LoVo (cell line): ENCODE measurements around the gene GABRB3.

Experiments
- DNase-seq: peaks from one replicate; pipeline ENCODE4 v3.0.0-alpha.2; 2016; ENCODE audit warnings: low spot score

The GABRB3 gene

GRCh38 chr15:26628879-26629529 lies 143.9 kb downstream of the GABRB3 start:
- no peak for DNase-seq

DNA sequence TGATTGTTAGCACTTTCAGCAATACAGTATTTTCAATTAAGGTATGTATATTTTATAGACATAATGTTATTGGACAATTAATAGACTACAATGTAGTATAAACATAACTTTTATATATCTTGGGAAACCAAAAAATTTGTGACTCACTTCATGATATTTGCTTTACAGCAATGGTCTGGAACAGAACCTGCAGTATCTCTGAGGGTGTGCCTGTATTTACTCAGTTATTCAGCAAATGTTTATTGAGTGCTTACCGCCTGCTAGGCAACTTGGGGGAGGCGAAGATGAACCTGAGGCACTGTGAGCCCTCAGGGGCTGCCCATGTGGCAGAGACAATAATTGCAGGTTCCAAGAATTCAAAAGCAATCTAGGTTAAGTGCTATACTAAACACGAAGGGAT lies 144.8 kb downstream of the GABRB3 start:
- DNase-seq, result peak; percentile 1

DNA sequence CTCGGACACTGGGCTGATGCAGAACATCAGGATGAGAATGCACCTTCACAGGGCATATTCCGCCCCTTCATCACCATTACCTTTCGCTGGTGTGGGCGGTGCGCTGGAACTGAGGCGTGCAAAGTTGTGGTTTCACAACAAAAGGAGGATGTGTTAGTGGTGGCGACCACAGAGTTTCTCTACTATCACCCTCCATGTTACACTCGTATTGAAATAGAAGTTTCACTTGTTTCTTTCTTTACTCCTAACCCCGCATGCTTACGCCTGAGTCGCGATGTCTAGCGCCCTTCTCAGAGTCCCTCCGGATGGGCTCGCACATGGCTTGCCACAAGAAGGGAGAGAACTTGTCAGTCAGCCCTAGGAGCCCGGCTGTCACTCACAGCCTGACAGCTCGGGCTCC lies 148.7 kb downstream of the GABRB3 start:
- no peak for DNase-seq

- DNase-seq, result no peak
Observed at GRCh38 chr15:26623071-26623470, 149.8 kb downstream of the GABRB3 start.

DNA sequence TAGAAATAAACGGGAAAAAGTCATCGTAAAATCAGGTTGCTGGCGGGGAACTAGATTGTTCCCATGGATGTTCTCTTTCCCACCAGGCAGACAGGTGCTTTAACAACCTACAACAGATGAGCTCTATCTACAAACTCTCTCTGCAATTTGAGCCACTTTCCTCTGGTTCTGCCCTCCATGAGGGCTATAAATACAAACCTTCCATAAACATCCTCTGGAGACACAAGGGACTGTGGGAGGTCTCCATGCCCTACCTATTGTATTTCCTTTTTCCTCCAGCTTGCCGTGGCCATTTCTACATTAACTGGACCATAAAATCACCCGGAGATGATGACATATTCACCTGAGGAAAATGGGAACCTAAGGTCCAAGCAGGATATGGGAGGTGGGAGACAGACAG lies 151.1 kb downstream of the GABRB3 start:
- no peak for DNase-seq

DNA sequence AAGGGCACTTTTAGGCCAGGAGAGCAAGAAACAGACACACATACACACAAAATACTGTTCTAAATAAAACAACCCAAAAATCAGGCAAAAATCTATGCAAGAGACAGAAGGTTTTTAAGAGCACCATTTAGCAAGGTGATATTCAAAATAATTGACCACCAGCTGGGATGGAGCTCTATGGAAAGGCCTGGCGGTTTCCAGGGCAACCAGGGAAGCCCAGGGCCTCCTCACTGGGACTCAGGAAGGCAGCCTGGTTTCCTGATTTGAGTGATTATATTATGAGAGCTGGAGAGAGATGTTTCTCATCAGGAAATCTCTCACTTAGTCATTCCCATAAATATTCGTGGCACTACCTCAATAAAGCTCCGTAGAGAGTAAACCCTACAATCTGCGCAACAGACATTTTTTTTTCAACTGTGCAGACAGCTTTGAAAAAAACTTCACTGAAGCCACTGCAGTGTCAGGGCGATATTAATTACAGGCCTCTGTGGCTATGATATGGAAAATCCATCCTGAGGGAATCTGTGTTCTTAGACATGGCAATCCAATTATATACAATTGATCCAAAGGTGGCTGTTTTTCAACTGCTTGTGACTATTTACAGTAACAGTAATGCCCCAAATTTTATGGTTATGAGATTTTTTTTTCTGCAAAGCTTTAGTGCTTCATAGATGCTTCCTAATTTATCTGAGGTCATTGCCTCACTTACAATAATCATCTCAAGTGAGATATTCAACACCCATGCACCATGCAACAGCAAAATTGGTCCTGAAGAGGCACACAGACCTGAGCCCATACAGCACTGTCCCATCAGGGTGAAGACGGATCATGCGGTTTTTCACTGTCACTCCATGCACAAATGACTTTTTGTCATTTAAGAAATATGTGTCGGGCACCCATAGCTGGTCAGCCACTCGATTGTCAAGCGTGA lies 152.1 kb downstream of the GABRB3 start:
- DNase-seq, result no peak

DNA sequence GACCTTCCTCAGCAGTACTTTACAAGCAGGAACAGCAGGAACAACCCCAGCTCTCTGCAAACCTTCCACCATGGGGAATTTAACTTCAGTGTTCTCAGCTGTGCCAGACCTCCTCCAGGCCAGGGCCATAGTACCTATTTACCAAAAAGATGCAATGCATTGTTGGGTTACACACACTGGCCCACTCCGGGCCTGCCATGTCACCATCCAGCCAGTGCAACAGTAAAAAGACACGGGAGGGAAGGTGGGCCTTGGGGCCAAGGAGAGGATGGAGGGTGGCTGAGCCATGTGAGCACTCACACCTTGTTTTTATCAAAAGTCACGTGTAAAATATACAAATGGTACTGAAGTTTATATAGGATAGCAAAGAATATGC lies 157.0 kb downstream of the GABRB3 start:
- DNase-seq, result no peak

- no peak for DNase-seq
Observed at GRCh38 chr15:26615188-26615926, 157.5 kb downstream of the GABRB3 start.

DNA sequence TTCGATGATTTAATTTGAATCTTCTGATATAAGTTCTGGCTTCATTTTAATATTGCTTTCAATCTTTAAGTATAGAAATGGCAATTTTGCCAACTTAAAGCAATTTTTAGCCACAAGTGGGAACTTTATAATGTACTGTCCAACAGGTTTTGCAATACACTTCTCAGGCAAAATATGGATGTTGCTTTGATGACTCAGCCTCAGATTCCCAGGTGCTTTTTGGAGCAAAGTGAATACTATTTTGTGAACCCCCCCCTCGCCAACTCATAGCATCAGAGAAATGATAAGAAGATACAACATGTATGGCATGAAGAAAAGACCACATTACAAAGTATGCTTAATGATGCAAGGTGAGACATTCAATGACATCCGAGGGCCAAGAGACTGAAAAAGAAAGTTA lies 158.1 kb downstream of the GABRB3 start:
- DNase-seq, result no peak

- DNase-seq, result no peak
Observed at GRCh38 chr15:26598704-26599103, 174.2 kb downstream of the GABRB3 start.

GRCh38 chr15:26595611-26596010 lies 177.3 kb downstream of the GABRB3 start:
- no peak for DNase-seq

- DNase-seq, result no peak
Observed at GRCh38 chr15:26590676-26591075, 182.2 kb downstream of the GABRB3 start.

DNA sequence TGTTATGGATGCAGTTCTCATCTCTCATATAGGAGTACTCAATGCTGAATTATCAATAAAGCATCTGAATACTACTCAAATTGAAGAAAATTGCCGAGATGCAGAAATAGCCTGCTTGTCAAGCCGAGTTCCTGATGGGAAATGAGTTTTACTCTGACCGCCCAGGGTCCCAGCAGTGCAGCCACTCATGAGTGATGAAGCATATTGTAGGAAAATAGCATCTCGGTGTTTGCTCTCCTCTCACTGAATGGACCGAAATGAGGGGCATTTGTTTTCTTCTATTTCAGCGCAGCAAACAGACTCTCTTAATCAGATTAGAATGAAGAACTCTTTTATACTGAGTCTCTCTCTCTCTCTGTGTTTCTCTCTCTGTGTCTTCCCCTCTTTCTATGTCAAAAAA lies 190.0 kb downstream of the GABRB3 start:
- DNase-seq, result no peak

- DNase-seq, result no peak
Observed at GRCh38 chr15:26580943-26581342, 191.9 kb downstream of the GABRB3 start.

DNA sequence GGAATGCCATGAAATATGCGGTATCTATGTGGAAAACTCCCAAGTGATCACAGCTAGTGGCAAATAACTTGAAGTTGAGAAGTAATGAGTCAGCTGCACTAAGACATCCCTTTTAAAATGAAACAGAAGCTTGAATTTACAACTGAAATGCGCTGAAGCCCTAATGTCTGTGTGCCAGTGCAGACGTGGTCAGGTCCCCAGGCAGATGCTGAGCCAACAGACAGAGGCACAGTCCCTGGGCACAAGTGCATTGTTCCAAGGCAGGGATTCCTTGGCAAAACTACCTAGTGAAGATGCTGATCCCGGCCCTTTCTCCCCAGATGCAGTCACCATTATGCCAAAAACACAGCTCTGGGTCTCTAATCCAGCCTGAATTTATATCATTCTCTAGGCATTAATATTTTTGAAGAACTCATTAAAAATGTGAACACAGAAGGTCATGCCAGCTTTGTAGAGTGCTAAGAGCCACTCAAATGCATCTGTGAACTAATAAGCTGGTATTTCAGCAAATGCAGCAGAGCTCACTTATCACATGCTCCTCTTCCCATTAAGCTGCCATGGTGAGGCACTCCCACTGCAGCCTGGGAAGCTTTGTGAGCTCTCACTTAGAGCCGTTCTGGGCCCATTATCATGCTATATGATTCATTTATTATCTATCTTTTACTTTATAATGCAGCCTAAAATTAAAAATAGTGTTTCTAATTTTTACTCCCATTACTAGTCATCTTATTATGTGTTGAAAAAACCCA lies 200.1 kb downstream of the GABRB3 start:
- no peak for DNase-seq

DNA sequence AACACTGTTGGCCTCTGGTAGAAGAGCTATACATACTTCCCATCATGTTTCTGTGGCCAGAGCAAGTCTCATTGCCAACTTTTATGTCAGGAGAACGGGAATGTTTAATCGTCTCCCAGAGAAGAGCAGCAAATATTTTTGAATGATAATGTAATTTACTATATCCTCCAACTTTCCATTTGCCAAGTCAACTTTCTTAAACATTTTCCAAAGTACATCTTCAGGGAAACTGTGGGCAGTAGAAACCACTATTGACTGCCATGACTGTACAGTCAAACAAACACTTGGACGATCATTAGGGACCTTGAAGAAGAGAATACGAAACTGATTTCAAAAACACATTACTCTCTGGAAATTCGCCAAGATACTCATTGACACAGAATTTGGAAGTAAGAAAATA lies 201.5 kb downstream of the GABRB3 start:
- no peak for DNase-seq

DNA sequence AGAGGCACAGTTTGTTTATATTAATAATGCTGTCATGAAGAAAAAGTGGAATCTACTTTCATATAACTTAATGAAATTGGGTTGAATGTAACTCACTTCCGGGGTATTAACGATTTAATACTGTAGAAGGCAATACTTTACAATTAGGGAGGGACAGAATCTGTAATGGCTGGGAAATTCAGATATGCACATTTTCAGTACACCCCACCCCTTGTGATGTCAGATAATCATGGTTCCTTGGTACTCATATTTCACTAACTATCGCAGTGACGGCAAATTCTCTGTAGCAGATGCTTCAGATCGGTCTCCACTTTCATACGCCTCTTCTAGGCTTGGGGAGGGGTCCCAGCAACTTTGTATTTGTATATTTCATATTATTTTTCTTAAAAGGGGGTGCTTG lies 207.3 kb downstream of the GABRB3 start:
- DNase-seq, result no peak

GRCh38 chr15:26564361-26564760 lies 208.5 kb downstream of the GABRB3 start:
- no peak for DNase-seq

DNA sequence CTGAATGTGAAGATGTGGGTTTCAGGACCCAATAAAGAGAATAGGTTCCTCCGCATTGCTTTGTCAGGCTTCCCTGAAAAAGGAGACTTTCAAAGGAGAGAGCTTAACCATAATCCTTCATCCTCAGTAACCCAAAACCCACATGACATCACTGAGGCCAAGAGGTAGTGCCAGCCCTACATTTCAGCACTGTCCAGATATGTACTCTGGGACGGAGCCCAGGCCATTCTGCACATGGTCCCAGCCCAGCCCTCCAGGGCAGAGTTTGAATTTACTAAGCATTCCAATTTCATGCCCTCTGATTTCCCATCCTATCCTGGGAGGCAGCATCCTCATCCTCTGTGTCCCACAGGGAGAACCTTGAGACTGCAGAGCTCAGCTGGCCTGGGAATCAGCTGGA lies 210.5 kb downstream of the GABRB3 start:
- no peak for DNase-seq

DNA sequence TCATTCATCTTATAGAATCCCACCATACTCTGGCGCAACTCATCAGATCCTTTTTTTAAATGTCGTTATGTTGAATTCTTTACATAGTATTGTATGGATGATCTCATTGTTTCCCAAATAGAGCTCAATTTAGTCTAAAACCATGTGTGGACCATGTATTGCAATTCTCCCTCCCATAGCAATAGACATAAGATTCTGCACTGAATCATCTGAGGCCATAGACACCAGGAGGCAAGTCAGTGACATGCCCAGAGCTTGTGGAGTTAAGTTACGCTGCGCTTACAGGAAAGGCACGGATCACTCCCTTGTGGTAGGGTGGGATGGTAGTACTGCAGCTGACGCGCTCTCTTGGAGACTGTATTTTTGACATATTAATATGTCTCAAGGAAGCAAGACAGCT lies 211.0 kb downstream of the GABRB3 start:
- no peak for DNase-seq

- no peak for DNase-seq
Observed at GRCh38 chr15:26561130-26561529, 211.7 kb downstream of the GABRB3 start.

- DNase-seq, result no peak
Observed at GRCh38 chr15:26555898-26556297, 217.0 kb downstream of the GABRB3 start.
